GM19452 (cell line): Measurements from ENCODE around the gene ZNF512B.
"Not testable (repeated sequence)": the region's sequence is repeated elsewhere in the genome, so short reads cannot be mapped to it uniquely, and the experiment has no call there.

ENCODE experiments used
- ATAC-seq: cut with Tn5 transposase; IDR thresholded peaks from one replicate; pipeline ENCODE4 v1.9.1; 2021; ENCODE audit not compliant: unreplicated experiment

The ZNF512B gene, protein sequence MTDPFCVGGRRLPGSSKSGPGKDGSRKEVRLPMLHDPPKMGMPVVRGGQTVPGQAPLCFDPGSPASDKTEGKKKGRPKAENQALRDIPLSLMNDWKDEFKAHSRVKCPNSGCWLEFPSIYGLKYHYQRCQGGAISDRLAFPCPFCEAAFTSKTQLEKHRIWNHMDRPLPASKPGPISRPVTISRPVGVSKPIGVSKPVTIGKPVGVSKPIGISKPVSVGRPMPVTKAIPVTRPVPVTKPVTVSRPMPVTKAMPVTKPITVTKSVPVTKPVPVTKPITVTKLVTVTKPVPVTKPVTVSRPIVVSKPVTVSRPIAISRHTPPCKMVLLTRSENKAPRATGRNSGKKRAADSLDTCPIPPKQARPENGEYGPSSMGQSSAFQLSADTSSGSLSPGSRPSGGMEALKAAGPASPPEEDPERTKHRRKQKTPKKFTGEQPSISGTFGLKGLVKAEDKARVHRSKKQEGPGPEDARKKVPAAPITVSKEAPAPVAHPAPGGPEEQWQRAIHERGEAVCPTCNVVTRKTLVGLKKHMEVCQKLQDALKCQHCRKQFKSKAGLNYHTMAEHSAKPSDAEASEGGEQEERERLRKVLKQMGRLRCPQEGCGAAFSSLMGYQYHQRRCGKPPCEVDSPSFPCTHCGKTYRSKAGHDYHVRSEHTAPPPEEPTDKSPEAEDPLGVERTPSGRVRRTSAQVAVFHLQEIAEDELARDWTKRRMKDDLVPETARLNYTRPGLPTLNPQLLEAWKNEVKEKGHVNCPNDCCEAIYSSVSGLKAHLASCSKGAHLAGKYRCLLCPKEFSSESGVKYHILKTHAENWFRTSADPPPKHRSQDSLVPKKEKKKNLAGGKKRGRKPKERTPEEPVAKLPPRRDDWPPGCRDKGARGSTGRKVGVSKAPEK

DNA sequence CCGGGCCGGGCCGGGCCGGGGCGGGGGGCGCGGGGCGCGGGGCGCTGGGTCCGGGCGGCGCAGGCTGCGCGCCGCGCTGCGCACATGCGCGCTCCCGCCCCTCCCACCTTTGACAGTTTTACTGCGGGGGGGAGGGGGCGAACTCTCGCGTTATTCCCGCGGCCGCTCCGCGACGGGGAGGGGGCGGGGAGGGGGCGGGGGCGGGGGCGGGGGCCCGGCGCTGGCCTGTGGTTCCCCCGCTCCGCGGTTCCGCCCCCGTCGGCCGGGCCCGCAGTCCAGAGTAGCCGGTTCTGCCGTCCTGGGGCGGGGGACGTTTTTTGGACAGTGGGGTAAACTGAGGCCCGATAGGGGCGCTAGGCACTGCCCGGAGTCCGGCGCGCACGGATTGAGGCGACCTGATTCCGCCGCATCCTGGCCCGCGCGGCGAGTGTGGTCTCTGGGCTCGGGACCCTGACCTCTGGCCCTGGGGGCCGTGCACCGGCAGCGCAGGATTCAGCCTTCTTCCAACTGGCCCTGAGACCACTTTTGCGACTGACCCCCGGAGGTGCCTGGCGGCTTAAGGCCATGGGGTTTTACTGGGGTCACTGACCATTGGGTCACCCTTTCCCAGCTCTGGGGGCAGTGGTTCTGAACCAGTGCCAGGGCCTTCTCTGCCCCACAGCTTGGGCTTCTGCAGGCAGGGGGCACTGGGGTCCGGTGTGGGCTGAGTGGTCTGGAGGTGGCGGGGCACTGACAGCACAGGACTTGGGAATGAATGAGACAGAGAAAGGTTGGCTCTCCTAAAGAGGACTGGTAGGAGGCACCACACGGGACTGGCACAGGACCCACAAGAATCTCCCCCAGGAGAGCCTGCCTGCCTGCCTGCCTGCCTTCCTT lies at the start of gene ZNF512B:
Gene ZNF512B, minus strand, starts transcription at position 93 of the 876 bp plus-strand sequence. CDS start 1,980 bp downstream, outside the sequence.
- ATAC-seq: no peak

DNA sequence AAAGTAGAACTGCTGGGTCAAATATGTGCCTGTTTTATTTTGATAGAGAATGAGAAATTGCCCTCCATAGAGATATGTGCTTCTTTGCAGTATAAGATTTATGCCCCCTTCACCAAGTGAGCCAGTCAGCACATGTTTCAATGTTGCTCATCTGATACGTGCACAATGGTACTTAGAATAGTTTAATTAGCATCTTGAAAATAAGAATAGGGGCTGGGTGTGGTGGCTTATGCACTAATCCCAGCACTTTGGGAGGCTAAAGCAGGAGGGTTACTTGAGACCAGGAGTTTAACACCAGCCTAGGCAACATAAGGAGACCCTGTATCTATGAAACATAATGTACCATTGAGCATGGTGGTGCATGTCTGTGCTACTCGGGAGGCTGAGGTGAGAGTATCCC lies 45.9 kb upstream of the ZNF512B start:
- ATAC-seq: no peak

DNA sequence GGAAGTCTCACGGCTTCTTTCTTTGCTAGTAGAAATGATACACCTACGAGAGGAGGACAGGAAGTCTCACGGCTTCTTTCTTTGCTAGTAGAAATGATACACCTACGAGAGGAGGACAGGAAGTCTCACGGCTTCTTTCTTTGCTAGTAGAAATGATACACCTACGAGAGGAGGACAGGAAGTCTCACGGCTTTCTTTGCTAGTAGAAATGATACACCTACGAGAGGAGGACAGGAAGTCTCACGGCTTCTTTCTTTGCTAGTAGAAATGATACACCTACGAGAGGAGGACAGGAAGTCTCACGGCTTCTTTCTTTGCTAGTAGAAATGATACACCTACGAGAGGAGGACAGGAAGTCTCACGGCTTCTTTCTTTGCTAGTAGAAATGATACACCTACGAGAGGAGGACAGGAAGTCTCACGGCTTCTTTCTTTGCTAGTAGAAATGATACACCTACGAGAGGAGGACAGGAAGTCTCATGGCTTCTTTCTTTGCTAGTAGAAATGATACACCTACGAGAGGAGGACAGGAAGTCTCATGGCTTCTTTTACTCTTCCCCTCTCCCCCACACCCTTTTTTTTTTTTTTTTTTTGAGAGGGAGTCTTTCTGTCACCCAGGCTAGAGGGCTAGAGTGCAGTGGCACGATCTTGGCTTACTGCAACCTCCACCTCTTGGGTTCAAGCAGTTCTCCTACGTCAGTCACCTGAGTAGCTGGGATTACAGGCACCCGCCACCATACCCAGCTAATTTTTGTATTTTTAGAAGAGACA lies 42.8 kb upstream of the ZNF512B start:
- ATAC-seq: not testable (repeated sequence)

DNA sequence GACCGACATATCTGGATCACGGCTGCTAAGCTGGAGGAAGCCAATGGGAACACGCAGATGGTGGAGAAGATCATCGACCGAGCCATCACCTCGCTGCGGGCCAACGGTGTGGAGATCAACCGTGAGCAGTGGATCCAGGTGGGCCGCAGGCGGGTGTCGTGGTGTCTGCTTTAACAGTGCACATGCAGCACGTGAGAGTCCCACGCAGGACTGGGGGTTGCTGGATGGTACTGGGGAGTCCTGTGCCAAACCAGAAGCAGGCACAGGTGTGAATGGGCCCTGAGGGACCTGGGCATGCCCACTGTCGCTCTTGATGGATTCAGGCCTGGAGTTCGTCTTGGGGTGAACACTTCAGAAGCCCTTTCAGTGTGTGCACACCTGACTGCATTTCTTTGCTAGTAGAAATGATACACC lies 41.6 kb upstream of the ZNF512B start:
- no peak for ATAC-seq

DNA sequence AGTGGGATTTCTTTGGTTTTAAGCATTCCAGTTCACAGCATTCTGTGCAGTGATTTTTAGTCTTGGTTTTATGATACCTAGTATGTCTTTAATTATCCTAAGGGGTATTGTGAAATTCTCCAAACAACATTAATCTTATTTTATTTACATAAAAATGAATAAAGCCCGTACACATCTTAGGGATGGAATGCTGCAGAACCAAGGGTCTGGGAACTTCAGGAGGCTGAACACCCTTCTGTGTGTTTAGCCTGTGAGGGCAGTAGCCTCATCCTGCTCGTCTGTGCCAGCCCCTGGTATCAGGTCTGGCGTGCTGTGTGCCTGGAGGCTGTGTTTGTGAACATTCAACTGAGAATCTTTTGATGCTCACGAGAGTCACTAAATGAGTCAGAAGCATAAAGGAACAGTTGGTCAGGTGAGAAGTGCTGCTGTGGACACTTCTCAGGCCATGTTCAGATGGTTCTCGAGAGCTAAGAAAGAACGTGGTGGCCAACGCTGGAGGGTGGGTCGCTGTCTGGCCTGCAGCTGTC lies 41.0 kb upstream of the ZNF512B start:
- ATAC-seq: no peak

DNA sequence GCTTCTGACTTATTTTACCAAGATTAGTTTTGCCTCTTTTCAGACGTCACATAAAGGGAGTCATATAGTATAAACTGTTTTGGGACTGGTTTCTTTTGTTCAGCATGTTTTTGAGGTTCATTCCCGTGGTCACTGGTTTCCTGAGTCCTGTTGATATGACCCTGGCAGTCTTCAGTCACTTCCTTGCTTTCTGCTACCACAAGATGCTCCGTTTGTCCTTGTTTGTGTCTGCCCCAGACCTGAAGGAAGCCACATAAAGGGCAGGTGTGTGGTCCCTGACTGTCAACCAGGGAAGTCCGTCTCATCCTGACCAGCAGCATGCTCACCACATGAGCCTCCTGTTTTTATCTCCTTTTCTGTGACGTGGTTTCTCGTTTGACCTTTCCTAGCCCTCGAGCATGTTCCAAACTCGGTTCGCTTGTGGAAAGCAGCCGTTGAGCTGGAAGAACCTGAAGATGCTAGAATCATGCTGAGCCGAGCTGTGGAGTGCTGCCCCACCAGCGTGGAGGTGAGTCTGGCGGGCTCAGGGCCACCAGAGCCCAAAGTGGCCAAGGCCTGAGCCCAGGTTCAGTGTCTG lies 40.2 kb upstream of the ZNF512B start:
- no peak for ATAC-seq

DNA sequence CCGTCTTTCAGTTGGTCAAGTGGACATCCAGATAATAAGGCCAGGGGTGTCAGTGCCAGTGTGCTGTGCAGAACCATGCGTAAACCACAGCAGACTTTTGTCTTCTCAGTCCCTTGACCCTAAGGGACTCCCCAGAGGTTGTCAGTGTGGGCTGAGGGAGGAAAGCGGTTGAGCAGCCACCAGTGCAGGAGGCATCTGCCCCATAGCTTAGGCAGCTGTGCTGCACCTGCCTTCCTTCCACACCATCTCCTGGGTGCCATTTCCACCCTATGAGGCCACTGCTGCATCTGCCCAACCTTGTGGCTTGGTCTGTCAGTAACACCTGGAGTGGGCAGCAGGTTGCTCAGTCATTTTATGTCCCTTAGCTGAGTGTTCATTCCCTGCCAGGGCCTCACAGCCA lies 37.2 kb upstream of the ZNF512B start:
- ATAC-seq: no peak

DNA sequence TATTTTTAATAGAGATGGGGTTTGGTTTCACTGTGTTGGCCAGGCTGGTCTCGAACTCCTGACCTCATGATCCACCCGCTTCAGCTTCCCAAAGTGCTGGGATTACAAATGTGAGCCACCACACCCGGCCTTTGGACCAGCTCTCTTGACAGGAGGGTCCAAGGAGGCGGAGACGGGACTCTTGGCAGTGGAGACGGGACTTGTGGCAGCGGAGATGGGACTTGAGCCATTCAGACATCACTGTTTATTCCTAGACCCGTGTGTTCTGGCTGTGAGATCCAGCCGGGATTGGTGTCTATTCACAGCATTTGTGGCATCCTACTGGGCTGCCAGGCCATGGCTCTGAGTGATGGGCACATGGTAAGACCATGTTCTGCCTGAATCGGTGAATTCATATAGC lies 36.8 kb upstream of the ZNF512B start:
- no peak for ATAC-seq

DNA sequence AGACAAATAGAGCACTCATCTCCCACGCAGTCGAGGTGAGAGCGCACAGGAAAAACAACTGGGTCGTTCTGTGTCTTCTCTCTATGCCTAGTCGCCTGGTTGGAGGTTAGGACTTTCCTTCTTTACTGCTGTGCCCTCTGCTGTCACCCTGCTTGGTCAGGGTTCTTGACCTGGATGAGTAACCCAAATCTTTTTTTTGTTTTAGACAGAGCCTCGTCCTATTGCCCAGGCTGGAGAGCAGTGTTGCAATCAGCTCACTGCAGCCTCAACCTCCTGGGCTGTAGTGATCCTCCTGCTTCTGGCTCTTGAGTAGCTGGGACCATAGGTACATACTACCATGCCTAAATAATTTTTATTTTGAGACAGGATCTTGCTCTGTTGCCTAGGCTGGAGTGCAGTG lies 35.7 kb upstream of the ZNF512B start:
- no peak for ATAC-seq

DNA sequence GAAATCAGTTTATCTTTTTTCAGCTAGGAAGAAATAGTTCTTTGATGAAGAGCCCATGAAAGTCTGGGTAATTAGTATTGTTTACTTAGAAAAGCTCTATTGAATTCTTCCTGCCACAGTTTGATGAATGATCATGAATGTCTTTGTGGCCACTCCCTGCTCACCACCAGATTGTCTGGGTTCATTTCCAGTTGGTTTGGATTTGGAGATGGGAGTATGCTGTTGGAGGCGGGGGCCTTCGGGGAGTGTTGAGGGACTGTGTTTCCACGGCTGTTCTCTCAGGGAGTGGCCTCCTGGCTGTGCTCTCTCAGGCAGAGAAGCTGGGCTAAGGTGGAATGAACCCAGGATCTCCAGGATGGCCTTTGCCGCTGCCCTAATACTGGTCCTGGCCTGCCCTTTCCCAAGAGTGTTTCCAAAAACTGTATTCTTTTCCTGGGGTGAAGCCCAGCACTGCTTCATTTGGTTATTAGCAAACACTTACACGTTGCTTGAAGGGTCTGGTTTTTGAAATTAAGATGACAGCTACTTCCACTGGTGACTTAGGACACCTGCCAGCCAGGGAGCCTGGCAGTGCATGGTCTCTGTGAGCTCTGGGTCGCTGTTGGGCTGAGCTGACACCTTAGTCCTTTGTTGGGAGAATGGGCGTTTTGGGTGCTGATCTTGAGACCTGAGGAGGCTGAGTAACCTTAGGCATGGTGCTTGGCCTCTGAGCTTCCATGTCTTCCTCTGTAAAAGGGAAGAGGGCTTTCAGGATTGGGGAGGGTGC lies 34.4 kb upstream of the ZNF512B start:
- no peak for ATAC-seq

DNA sequence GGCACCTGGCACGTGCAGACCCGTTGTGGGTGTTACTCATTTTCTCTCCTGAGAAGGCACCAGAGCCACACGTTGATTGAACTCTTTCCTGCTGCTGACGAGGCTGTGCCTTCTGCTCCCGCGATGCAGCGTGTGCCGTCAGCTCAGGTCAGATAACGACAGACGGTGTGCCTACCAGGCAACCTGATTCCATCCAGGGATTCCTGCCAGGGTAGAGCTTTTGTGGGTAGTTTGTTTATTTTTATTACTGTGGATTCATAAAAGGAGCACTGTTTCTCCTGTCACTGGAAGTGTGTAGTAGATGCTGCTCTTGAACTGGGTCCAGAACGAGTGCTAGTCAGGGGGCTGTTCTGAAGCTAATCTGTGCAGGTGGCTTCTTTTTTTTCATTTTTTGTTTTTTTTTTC lies 31.9 kb upstream of the ZNF512B start:
- no peak for ATAC-seq

DNA sequence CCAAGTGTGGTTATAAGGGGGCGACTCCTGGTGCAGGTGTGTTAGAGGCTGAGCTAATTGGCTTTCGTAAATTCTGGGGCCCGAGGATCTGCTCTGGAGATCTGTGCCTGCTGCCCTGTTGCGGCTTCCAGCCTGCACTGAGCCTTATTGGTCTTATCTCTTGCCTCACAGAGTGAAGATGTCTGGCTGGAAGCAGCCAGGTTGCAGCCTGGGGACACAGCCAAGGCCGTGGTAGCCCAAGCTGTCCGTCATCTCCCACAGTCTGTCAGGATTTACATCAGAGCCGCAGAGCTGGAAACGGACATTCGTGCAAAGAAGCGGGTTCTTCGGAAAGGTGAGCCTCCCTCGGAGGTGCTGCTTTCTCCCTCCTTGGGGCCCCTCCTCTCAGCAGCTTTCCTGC lies 31.2 kb upstream of the ZNF512B start:
- ATAC-seq: no peak

DNA sequence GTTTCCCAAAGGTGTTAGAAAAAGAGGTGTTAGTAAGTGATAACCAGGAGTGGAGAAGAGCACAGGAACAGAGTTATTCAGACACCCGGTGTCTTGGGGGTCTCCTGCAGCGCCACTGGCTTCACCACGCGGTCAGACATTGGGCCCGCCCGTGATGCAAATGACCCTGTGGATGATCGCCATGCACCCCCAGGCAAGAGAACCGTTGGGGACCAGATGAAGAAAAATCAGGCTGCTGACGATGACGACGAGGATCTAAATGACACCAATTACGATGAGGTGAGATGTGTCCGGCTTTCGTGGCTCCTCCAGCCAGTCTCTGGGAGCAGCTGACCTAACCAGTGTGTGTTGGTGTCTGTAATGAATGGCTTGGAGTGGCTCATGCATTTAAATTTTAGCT lies 13.2 kb upstream of the ZNF512B start:
- ATAC-seq: no peak

DNA sequence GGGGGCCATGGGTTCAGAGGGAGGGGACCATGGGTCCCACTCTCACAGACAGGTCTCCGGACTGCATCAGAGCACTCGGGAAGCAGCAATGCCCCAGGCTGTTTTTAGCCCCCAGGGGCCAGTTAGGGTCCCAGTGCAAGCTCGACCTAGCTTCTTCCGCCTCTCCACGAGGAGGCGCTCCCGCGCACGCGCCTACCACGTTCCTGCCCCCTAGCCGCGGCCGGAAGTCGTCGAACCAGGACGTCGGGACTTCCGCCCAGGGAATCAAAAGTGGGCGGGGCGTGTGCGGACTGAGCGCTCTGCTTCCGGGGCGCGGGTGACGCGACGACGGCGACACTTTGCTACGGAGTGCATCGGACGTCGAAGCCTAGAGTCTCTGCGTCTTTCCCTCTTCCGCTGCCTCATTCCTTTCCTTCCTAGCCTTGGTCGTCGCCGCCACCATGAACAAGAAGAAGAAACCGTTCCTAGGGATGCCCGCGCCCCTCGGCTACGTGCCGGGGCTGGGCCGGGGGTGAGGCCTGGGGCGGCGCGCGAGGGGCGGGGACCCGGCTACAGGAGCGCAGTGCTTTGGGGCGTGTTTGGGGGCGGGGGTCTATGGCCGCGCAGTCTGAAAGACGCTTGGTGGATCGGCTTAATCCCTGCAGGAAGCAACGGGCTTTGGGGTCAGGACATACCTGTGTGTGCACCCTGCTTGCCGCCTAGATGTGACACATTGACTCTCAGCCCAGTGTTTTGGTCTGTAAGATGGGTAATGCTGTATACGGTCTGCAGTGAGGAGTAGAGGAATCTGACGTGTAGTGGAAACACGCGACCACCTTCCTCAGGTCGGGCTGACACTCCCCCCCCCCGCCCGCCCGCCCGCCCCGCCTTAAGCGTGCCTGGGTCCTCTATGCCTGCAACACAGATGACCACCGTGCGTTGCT lies 11.3 kb upstream of the ZNF512B start, which contains the start of gene PRPF6:
Gene PRPF6, plus strand, starts transcription at position 327 of the 923 bp plus-strand sequence. Its CDS starts 114 bp downstream, at position 441.
- ATAC-seq: peak; percentile 48

DNA sequence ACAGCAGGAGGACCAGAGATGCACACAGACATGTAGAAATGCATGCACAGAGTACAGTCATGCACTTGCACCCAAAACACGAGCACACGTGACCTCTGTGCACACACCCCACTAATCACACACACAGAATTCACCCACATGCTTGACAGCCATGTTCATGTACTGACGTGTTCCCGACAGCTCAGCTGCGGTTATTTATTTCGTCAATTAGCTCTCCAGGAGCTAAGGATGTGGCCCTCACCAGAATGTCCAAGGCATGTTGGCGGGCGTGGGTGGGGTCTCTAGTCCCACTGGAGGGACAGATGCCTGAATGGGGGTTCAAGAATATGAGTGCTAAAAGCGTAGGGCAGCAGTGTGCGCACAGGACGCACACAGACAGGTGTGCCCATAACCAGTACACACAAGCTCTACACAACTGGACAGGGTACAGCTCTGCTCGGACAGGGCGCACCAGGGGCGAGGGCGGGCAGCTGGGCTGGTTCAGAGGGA lies 10.6 kb upstream of the ZNF512B start:
- ATAC-seq: peak; percentile 8

DNA sequence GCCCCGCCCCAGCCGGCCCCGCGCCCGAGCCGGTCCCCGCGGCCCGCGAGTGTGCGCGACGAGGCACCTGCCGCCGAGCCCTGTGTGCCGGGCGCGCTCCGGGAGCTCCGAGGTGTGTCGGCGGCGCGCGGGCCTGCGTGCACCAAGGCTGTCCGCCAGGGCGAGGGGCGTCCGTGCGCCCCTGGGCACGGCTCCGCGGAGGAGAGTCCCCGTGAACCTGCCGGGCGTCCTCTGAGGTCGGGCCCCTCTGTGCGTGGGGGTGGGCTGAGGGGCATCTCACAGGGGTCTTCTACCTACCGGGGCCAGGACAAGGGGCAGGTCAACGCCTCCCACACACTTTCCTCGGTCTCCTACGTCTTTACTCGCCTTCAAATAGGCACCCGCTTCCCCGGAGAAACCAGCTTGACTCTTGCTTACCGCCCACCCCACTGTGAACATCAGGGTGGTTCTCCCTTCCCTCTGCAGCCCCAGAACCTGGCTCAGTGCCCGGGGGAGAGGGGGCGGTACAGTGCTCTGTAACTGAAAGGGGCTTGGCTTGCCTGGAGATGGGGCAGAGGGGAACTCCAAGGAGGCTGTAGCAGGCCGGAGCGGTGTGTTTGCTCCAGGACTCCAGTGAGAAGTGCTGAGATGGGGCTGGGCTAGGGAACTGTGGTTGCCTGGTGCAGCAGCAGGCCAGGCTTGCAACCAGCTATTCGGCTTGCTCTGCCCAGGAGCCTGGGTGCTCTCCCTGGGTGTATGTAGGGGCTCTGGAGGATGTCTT lies 10.0 kb upstream of the ZNF512B start, which contains the start of gene SAMD10:
Gene SAMD10, minus strand, starts transcription at position 86 of the 760 bp plus-strand sequence. CDS start 175 bp downstream, outside the sequence.
- ATAC-seq: peak; percentile 29

DNA sequence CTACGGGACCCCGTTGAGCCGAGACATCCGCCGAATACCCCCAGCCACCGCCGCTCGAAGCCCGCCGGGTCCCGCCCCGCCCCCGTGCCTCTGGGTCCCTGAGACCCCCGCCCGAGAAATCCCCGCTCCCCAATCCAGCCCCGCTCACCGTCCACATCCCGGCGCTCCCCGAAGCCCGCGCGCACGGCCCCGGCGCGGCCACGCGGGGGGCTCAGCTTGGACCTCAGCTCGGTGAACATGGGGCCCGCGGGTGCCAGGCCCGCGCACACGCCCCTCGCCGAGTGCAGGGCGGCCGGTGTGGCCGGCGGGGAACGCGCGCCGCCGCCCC lies 9.5 kb upstream of the ZNF512B start:
- ATAC-seq: no peak
